ENCODE results near the gene WDR64. TPM values are rescaled to one million over a fixed set of nuclear protein-coding genes. Genes with fewer than 3 reads are reported as not detected.

The WDR64 gene
- polyA plus RNA-seq, 1 donor (not counting 4 experiments of a cell fraction or from before 2014, with no cell fraction given) = not detected

- Histone ChIP-seq H3K9ac (ENCODE audit: control insufficient read depth, extremely low read depth, insufficient read depth, low read length) (no peak overlapping the region), H2AFZ (ENCODE audit: control insufficient read depth, low read length) (no peak overlapping the region), H3K27me3 (ENCODE audit: control insufficient read depth, extremely low read depth, insufficient read depth, low read length) (no peaks in the 10 kb centered on the region), H3K4me3 (ENCODE audit: control insufficient read depth in 2 of 3, extremely low read depth in 1 of 3, insufficient read depth in 2 of 3, low read depth in 1 of 3, low read length in 3 of 3) (no peak overlapping the region), H3K27ac (ENCODE audit: control insufficient read depth, insufficient read depth, low read length) (peak overlapping the region; percentile 15), H3K9me1 (ENCODE audit: control insufficient read depth, extremely low read depth, insufficient read depth, low read length) (no peaks in the 10 kb centered on the region), H3K36me3 (ENCODE audit: control insufficient read depth in 2 of 2, extremely low read depth in 1 of 2, insufficient read depth in 2 of 2, low read length in 2 of 2) (no peaks in the 10 kb centered on the region), H3K9me3 (ENCODE audit: control insufficient read depth, low read depth, low read length) (no peaks in the 10 kb centered on the region), H4K20me1 (ENCODE audit: control insufficient read depth, extremely low read depth, insufficient read depth, low read length) (no peaks in the 10 kb centered on the region), H3K79me2 (ENCODE audit: control insufficient read depth, insufficient read depth, low read length) (no peaks in the 10 kb centered on the region), H3K4me1 (ENCODE audit: control insufficient read depth, extremely low read depth, insufficient read depth, low read length) (peaks cover 23% of the 10 kb centered on the region), H3K4me2 (ENCODE audit: control insufficient read depth, extremely low read depth, insufficient read depth, low read depth, low read length) (no peak overlapping the region)
- dilution Hi-C loops (cut with MboI; ENCODE audit: extremely low pct_ligation_motif_present, low sequenced_read_pairs) = loop anchor here (25.0 kb wide), 1 partner anchor 225 kb away; no protein-coding TSS in a partner anchor
- no peak for FAIRE-seq
- TF ChIP-seq EZH2 (IDR thresholded peaks at IDR 0.05; ENCODE audit: low read length) (no peak), CTCF (optimal IDR thresholded peaks at IDR 0.05 in 1 of 3, IDR thresholded peaks at IDR 0.05 in 1 of 3, conservative IDR thresholded peaks at IDR 0.05 in 1 of 3; ENCODE audit: extremely low read depth in 1 of 3, insufficient read depth in 2 of 3, low read length in 3 of 3) (no peak)
- DNase-seq (ENCODE audit: low read depth, low spot score) = no peak
Observed at GRCh38 chr1:241836941-241837340, 184.9 kb downstream of the WDR64 start.

GRCh38 chr1:241837416-241837815, 185.3 kb downstream of the WDR64 start:
- FAIRE-seq (no peak), DNase-seq (ENCODE audit: low read depth, low spot score) (no peak)
- H3K79me2 ChIP-seq (ENCODE audit: control insufficient read depth, insufficient read depth, low read length) = no peaks in the 10 kb centered on the region
- no peaks in the 10 kb centered on the region for H3K36me3 ChIP-seq (ENCODE audit: control insufficient read depth in 2 of 2, extremely low read depth in 1 of 2, insufficient read depth in 2 of 2, low read length in 2 of 2)
- peaks cover 26% of the 10 kb centered on the region for H3K4me1 ChIP-seq (ENCODE audit: control insufficient read depth, extremely low read depth, insufficient read depth, low read length)
- H4K20me1 ChIP-seq (ENCODE audit: control insufficient read depth, extremely low read depth, insufficient read depth, low read length) = no peaks in the 10 kb centered on the region
- TF ChIP-seq CTCF (optimal IDR thresholded peaks at IDR 0.05 in 1 of 3, IDR thresholded peaks at IDR 0.05 in 1 of 3, conservative IDR thresholded peaks at IDR 0.05 in 1 of 3; ENCODE audit: extremely low read depth in 1 of 3, insufficient read depth in 2 of 3, low read length in 3 of 3) = no peak
- TF ChIP-seq EZH2 (IDR thresholded peaks at IDR 0.05; ENCODE audit: low read length) = no peak
- peak overlapping the region; percentile 22 for H3K4me2 ChIP-seq (ENCODE audit: control insufficient read depth, extremely low read depth, insufficient read depth, low read depth, low read length)
- H3K9me3 ChIP-seq (ENCODE audit: control insufficient read depth, low read depth, low read length) = no peaks in the 10 kb centered on the region
- no peak overlapping the region for H2AFZ ChIP-seq (ENCODE audit: control insufficient read depth, low read length)
- no peak overlapping the region for H3K9ac ChIP-seq (ENCODE audit: control insufficient read depth, extremely low read depth, insufficient read depth, low read length)
- dilution Hi-C loops (cut with MboI; ENCODE audit: extremely low pct_ligation_motif_present, low sequenced_read_pairs) = loop anchor here (25.0 kb wide), 1 partner anchor 225 kb away; no protein-coding TSS in a partner anchor
- no peaks in the 10 kb centered on the region for H3K27me3 ChIP-seq (ENCODE audit: control insufficient read depth, extremely low read depth, insufficient read depth, low read length)
- peak overlapping the region; percentile 15 for H3K27ac ChIP-seq (ENCODE audit: control insufficient read depth, insufficient read depth, low read length)
- no peak overlapping the region for H3K4me3 ChIP-seq (ENCODE audit: control insufficient read depth in 2 of 3, extremely low read depth in 1 of 3, insufficient read depth in 2 of 3, low read depth in 1 of 3, low read length in 3 of 3)
- H3K9me1 ChIP-seq (ENCODE audit: control insufficient read depth, extremely low read depth, insufficient read depth, low read length) = no peaks in the 10 kb centered on the region
